Tibial artery (tissue), 4 donors: ENCODE data around the gene CCT5.
"Not testable (repeated sequence)": the region's sequence is repeated elsewhere in the genome, so short reads cannot be mapped to it uniquely, and the experiment has no call there.

Experiments used
- DNase-seq, 2 donors: peaks; one replicate each; pipeline ENCODE4 v3.0.0-alpha.2; 2019
- H3K27ac ChIP-seq, 2 donors: fragments of 200-600 bp; sonication (generic) in 1 of 2; 1 replicate in 1 of 2; 2 replicates in 1 of 2; pipeline ENCODE4 v1.5.1; 2018 to 2019; ENCODE audit warnings: mild to moderate bottlenecking in 1 of 2
- H3K27me3 ChIP-seq, 2 donors: fragments of 200-600 bp; sonication (generic) in 1 of 2; one replicate each; pipeline versions ENCODE4 v1.5.1 to v1.6.0; 2016 to 2019
- H3K36me3 ChIP-seq, 3 donors: fragments of 200-600 bp; sonication (generic) in 2 of 3; one replicate each; pipeline ENCODE4 v1.5.1; 2016 to 2019; ENCODE audit warnings: mild to moderate bottlenecking in 2 of 3
- H3K4me1 ChIP-seq, 4 donors: fragments of 200-600 bp; sonication (generic) in 2 of 4; 1 replicate in 3 of 4; 2 replicates in 1 of 4; pipeline ENCODE4 v1.5.1; 2016 to 2019
- H3K4me3 ChIP-seq, 2 donors: fragments of 200-600 bp; sonication (generic) in 1 of 2; 1 replicate in 1 of 2; 2 replicates in 1 of 2; pipeline ENCODE4 v1.5.1; 2018 to 2019; ENCODE audit warnings: mild to moderate bottlenecking in 2 of 2
- H3K9me3 ChIP-seq, 3 donors: fragments of 200-600 bp; sonication (generic) in 1 of 3; one replicate each; pipeline ENCODE4 v1.5.1; 2016 to 2019
- intact Hi-C: fragments of 100-400 bp; cut with DNase I; formaldehyde crosslinking; loops from one replicate; pipeline ENCODE4 v1.15.0; 2023; ENCODE audit warnings: low total_unique reads
- TF ChIP-seq, protein P1 (sequence below), 2 experiments: fragments of 200-600 bp in 1 of 2; fragments of 450-650 bp in 1 of 2; IDR thresholded peaks; one replicate each; pipeline ENCODE4 v1.5.1; 2017 to 2019; ENCODE audit warnings: antibody characterized with exemption in 2 of 2, mild to moderate bottlenecking in 1 of 2, moderate library complexity in 1 of 2

CCT5 gene

DNA sequence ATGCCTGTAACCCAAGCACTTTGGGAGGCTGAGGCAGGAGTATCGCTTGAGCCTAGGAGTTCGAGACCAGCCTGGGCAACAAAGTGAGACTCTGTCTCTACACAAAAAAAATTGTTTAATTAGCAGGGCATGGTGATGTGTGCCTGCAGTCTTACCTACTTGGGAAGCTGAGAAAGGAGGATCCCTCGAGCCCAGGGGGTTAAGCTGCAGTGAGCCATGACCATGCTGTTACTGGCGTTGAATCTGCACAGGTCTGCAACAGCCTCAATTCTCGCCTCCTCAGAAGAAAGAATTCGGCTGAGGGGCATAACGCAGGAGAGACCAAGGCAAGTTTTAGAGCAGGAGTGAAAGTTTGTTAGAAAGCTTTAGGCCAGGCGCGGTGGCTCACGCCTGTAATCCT lies 18.0 kb downstream of the CCT5 start:
- H3K9me3 ChIP-seq: no peaks in the 10 kb centered on the region
- H3K4me1 ChIP-seq: no peaks in the 10 kb centered on the region
- no peak for DNase-seq
- no peak overlapping the region for H3K27ac ChIP-seq
- TF ChIP-seq, protein P1, sequence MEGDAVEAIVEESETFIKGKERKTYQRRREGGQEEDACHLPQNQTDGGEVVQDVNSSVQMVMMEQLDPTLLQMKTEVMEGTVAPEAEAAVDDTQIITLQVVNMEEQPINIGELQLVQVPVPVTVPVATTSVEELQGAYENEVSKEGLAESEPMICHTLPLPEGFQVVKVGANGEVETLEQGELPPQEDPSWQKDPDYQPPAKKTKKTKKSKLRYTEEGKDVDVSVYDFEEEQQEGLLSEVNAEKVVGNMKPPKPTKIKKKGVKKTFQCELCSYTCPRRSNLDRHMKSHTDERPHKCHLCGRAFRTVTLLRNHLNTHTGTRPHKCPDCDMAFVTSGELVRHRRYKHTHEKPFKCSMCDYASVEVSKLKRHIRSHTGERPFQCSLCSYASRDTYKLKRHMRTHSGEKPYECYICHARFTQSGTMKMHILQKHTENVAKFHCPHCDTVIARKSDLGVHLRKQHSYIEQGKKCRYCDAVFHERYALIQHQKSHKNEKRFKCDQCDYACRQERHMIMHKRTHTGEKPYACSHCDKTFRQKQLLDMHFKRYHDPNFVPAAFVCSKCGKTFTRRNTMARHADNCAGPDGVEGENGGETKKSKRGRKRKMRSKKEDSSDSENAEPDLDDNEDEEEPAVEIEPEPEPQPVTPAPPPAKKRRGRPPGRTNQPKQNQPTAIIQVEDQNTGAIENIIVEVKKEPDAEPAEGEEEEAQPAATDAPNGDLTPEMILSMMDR (IDR thresholded peaks at IDR 0.05): no peak
- intact Hi-C loops: no loop called here
- H3K36me3 ChIP-seq: peaks cover 20 to 30% (median 26%) of the 10 kb centered on the region in 3 donors
- H3K4me3 ChIP-seq: no peak overlapping the region
- no peaks in the 10 kb centered on the region for H3K27me3 ChIP-seq

DNA sequence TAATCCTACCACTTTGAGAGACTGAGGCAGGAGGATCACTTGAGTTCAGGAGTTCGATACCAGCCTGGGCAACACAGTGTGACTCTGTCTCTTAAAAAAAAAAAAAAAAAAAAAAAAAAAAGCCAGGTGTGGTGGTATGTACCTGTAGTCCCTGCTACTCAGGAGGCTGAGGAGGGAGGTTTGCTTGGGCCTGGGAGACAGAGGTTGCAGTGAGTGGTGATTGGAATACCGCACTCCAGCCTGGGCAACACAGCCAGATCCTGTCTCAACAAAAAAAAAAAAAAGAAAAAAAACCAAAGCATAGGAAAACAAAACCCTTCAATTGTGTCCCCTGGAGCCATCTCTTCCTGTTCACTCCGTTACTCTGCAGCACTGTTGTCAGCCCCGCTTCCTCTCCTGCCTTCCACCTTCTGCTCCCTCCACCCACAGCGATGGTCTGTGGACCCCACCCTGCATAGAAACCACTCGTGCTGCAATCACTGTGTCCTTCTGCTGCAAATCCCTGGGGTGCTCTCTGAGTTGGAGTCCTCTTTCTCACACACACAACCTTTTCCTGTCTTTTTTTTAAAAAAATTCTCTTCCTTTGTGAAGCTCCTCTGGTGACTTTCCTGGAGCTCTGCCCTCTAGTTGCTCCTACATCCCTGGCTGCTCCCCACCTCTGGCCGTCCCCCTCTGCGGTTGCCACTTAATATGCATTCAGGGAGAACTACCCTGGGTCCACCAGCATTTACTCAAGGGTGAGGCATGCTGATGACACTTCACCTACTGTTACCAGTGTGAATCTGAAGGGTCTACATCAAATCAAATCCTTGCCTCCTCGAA lies 22.2 kb downstream of the CCT5 start:
- H3K4me3 ChIP-seq: no peak overlapping the region
- no peak for DNase-seq

DNA sequence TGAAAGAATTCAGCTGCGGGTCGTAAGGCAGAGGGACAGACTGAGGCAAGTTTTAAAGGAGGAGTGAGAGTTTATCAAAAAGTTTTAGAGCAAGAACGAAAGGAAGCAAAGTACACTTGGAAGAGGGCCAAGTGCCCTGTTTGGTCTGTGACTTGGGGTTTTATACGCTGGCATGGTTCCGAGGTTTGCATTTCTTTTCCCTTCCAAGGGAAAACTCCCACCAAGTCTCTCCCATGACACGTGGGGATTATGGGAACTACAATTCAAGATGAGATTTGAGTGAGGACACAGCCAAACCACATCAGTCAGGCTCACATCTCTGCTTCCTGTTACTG lies 22.8 kb downstream of the CCT5 start:
- intact Hi-C loops, H3K9me3 ChIP-seq, DNase-seq, H3K4me1 ChIP-seq, H3K27ac ChIP-seq, H3K36me3 ChIP-seq, H3K4me3 ChIP-seq, H3K27me3 ChIP-seq: not testable (repeated sequence)

More for the DNA sequence above, 22.2 kb downstream of the CCT5 start:
- H3K27ac ChIP-seq: no peak overlapping the region
- intact Hi-C loops: no loop called here
- no peaks in the 10 kb centered on the region for H3K9me3 ChIP-seq
- H3K27me3 ChIP-seq: no peaks in the 10 kb centered on the region
- TF ChIP-seq, protein P1 (IDR thresholded peaks at IDR 0.05): no peak
- no peaks in the 10 kb centered on the region for H3K4me1 ChIP-seq
- H3K36me3 ChIP-seq: no peaks in the 10 kb centered on the region

DNA sequence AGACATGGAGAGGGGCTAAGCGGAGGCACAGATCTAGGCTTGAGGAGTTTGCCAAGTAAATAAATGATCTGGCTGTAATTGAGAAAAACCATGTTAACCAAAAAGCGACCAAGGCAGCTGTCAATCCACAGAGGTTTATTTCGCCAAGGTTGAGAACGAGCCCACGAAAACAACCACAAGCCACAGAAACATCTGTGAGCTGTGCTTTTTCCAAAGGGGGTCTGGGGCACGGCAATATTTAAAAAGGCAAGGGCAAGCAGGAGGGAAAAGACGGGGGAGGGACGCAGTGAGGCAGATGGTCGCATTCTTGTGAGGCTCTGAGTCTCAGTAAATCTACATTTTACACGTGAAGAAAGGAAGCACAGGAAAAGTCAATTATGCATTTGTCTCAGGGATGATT lies 25.4 kb downstream of the CCT5 start:
- intact Hi-C loops: no loop called here
- no peaks in the 10 kb centered on the region for H3K27me3 ChIP-seq
- DNase-seq: no peak
- peaks cover 0 to 19% (median 10%) of the 10 kb centered on the region in 3 donors for H3K36me3 ChIP-seq
- no peaks in the 10 kb centered on the region for H3K4me1 ChIP-seq
- no peaks in the 10 kb centered on the region for H3K9me3 ChIP-seq
- no peak overlapping the region for H3K27ac ChIP-seq
- TF ChIP-seq, protein P1 (IDR thresholded peaks at IDR 0.05): no peak
- H3K4me3 ChIP-seq: no peak overlapping the region

DNA sequence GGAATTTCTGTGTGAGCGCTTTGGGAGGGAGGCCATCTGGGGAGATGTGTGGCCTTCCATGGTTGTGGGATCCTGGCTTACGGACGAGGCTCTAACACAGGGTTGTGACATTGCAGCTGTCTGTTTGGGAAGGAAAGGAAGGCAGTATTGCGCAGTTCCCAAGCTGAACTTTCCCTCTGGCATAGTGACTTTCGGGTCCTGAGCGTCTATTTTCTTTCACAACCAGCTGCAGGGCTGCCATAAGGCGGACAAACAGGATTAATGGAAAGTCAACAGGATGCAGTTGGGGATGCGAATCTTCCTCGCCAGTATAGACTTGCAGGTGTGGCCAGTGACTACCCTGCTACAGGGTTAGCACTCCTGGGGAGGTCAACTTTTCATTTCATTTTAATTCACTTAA lies 25.9 kb downstream of the CCT5 start:
- Histone ChIP-seq H3K4me1 (no peaks in the 10 kb centered on the region), H3K36me3 (peaks cover 0 to 24% (median 10%) of the 10 kb centered on the region in 3 donors), H3K27me3 (no peaks in the 10 kb centered on the region), H3K9me3 (no peaks in the 10 kb centered on the region), H3K27ac (no peak overlapping the region), H3K4me3 (no peak overlapping the region)
- intact Hi-C loops: no loop called here
- TF ChIP-seq, protein P1 (IDR thresholded peaks at IDR 0.05): no peak
- DNase-seq: no peak

DNA sequence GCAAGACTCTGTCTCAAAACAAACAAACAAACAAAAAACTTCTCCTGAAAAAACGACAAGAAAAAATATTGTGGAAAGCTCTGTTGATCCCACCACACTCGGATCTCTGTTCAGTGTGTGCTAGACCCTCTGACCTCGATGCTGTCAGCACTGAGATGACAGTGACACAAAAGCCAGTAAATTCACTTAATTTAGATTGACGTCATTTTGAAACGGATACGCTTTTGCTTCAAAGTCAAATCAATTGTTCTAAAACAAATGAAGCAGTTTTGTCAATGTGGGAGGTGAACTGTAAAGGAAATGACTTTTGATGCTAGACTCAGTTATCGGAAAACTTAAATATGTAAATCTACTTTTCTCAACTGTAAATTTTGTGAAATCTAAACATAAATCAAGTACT lies 26.6 kb downstream of the CCT5 start:
- no peaks in the 10 kb centered on the region for H3K27me3 ChIP-seq
- H3K9me3 ChIP-seq: no peaks in the 10 kb centered on the region
- H3K4me1 ChIP-seq: no peaks in the 10 kb centered on the region
- no peak overlapping the region for H3K4me3 ChIP-seq
- H3K36me3 ChIP-seq: peaks cover 0 to 31% (median 10%) of the 10 kb centered on the region in 3 donors
- DNase-seq: no peak
- TF ChIP-seq, protein P1 (IDR thresholded peaks at IDR 0.05): no peak
- H3K27ac ChIP-seq: no peak overlapping the region
- intact Hi-C loops: no loop called here
